HCT116 (cell line): ENCODE measurements around the gene SLC10A7.

Experiments used
- EGR1 ChIP-seq: IDR thresholded peaks from 2 replicates; pipeline ENCODE4 v1.6.1; 2012; ENCODE audit warnings: low read depth
- POLR2AphosphoS5 ChIP-seq: IDR thresholded peaks from 2 replicates; pipeline ENCODE4 v1.6.1; 2011; ENCODE audit warnings: mild to moderate bottlenecking, low read depth, low read length, moderate library complexity
- TF ChIP-seq, protein P1 (sequence below), 3 experiments: fragments of 200-600 bp in 1 of 3; sonication (generic) in 1 of 3; IDR thresholded peaks in 2 of 3; conservative IDR thresholded peaks in 1 of 3; 2 replicates each; pipeline ENCODE4 v1.5.1; 2012 to 2017; ENCODE audit warnings: low read depth in 2 of 3, low read length in 2 of 3, antibody characterized with exemption in 1 of 3, borderline replicate concordance in 1 of 3, control low read depth in 1 of 3, mild to moderate bottlenecking in 1 of 3, mixed read lengths in 1 of 3, mixed run types in 1 of 3, moderate library complexity in 1 of 3; ENCODE audit not compliant: insufficient read depth in 1 of 3
- TF ChIP-seq, protein P2 (sequence below): IDR thresholded peaks from 2 replicates; pipeline ENCODE4 v1.6.1; 2012; ENCODE audit warnings: low read depth

DNA sequence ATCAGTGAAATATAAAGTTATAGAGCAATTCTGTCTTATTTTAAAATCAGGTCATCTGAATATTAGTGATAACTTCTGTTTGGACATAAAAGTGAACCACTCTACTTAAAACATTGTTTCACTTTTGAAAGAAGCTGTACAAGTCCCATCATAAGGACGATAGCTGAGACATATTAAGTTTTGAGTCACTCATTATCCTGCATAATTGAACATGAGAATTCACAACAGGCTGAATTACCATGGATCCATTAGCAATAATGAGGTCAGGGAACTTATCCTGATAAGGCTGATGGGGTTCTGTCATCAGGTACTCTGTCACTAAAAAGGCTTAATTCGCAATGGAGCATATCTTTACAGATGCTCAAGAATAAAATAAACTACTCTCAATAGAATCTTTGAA lies 227.0 kb downstream of the SLC10A7 start:
- TF ChIP-seq, protein P1, sequence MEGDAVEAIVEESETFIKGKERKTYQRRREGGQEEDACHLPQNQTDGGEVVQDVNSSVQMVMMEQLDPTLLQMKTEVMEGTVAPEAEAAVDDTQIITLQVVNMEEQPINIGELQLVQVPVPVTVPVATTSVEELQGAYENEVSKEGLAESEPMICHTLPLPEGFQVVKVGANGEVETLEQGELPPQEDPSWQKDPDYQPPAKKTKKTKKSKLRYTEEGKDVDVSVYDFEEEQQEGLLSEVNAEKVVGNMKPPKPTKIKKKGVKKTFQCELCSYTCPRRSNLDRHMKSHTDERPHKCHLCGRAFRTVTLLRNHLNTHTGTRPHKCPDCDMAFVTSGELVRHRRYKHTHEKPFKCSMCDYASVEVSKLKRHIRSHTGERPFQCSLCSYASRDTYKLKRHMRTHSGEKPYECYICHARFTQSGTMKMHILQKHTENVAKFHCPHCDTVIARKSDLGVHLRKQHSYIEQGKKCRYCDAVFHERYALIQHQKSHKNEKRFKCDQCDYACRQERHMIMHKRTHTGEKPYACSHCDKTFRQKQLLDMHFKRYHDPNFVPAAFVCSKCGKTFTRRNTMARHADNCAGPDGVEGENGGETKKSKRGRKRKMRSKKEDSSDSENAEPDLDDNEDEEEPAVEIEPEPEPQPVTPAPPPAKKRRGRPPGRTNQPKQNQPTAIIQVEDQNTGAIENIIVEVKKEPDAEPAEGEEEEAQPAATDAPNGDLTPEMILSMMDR (IDR thresholded peaks at IDR 0.05 in 2 of 3, conservative IDR thresholded peaks at IDR 0.05 in 1 of 3; ENCODE audit: borderline replicate concordance in 1 of 3, insufficient read depth in 1 of 3, low read depth in 2 of 3, low read length in 2 of 3) = no peak
- TF ChIP-seq POLR2AphosphoS5 (no peak), EGR1 (no peak)
- TF ChIP-seq, protein P2, sequence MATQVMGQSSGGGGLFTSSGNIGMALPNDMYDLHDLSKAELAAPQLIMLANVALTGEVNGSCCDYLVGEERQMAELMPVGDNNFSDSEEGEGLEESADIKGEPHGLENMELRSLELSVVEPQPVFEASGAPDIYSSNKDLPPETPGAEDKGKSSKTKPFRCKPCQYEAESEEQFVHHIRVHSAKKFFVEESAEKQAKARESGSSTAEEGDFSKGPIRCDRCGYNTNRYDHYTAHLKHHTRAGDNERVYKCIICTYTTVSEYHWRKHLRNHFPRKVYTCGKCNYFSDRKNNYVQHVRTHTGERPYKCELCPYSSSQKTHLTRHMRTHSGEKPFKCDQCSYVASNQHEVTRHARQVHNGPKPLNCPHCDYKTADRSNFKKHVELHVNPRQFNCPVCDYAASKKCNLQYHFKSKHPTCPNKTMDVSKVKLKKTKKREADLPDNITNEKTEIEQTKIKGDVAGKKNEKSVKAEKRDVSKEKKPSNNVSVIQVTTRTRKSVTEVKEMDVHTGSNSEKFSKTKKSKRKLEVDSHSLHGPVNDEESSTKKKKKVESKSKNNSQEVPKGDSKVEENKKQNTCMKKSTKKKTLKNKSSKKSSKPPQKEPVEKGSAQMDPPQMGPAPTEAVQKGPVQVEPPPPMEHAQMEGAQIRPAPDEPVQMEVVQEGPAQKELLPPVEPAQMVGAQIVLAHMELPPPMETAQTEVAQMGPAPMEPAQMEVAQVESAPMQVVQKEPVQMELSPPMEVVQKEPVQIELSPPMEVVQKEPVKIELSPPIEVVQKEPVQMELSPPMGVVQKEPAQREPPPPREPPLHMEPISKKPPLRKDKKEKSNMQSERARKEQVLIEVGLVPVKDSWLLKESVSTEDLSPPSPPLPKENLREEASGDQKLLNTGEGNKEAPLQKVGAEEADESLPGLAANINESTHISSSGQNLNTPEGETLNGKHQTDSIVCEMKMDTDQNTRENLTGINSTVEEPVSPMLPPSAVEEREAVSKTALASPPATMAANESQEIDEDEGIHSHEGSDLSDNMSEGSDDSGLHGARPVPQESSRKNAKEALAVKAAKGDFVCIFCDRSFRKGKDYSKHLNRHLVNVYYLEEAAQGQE = no peak
